Tibial nerve (tissue), 4 donors: Measurements from ENCODE around the gene PRRT1.

Source experiments
- EP300 ChIP-seq, 2 donors: sonication (generic); formaldehyde crosslinking; IDR thresholded peaks; one replicate each; pipeline ENCODE4 v1.6.1; 2017; ENCODE audit warnings: antibody characterized with exemption in 2 of 2, mild to moderate bottlenecking in 1 of 2
- TF ChIP-seq, protein P1 (sequence below), 5 experiments: fragments of 200-600 bp in 3 of 5; fragments of 450-650 bp in 2 of 5; sonication (generic) in 3 of 5; IDR thresholded peaks; one replicate each; pipeline ENCODE4 v1.5.1; 2016 to 2019; ENCODE audit warnings: antibody characterized with exemption in 5 of 5, mild to moderate bottlenecking in 3 of 5, moderate library complexity in 2 of 5

DNA sequence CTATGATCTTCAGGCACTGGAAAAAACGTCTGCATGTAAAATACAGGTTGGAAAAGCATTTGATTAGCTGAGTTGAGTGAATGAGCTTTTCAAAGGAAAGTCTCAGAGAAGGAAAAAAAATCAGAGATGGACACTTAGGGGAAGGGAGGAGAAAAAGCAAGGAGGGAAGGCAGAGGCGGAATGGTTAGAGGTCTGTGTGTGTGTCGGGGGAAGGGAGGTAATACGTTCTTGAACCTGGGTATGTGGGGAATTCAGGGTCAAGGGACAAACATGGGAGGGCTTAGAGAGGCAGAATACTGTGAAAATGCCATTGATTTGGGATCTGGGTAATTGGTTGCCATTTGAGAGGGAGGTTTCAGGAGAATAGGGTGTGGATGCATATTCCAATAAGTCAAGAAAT lies 5.1 kb downstream of the PRRT1 start:
- TF ChIP-seq, protein P1, sequence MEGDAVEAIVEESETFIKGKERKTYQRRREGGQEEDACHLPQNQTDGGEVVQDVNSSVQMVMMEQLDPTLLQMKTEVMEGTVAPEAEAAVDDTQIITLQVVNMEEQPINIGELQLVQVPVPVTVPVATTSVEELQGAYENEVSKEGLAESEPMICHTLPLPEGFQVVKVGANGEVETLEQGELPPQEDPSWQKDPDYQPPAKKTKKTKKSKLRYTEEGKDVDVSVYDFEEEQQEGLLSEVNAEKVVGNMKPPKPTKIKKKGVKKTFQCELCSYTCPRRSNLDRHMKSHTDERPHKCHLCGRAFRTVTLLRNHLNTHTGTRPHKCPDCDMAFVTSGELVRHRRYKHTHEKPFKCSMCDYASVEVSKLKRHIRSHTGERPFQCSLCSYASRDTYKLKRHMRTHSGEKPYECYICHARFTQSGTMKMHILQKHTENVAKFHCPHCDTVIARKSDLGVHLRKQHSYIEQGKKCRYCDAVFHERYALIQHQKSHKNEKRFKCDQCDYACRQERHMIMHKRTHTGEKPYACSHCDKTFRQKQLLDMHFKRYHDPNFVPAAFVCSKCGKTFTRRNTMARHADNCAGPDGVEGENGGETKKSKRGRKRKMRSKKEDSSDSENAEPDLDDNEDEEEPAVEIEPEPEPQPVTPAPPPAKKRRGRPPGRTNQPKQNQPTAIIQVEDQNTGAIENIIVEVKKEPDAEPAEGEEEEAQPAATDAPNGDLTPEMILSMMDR (IDR thresholded peaks at IDR 0.05): no peak
- TF ChIP-seq EP300 (IDR thresholded peaks at IDR 0.05): no peak
